Hepatocyte (in vitro differentiated cells): Measurements from ENCODE around the gene TMEFF1. TPM values are rescaled to one million over a fixed set of nuclear protein-coding genes. Genes with fewer than 3 reads are reported as not detected.

Experiments used
- DNase-seq: peaks from one replicate; pipeline ENCODE4 v3.0.0-alpha.2; 2016; ENCODE audit warnings: low spot score
- H2AFZ ChIP-seq: fragments of 200-600 bp; sonication (generic); 2 replicates; pipeline ENCODE4 v1.6.0; 2016; ENCODE audit warnings: antibody characterized with exemption, mild to moderate bottlenecking
- H3K27ac ChIP-seq: fragments of 200-600 bp; sonication (generic); 2 replicates; pipeline ENCODE4 v1.5.1; 2016; ENCODE audit warnings: mild to moderate bottlenecking
- H3K27me3 ChIP-seq: fragments of 200-600 bp; sonication (generic); 2 replicates; pipeline ENCODE4 v1.6.1; 2016
- H3K36me3 ChIP-seq: fragments of 200-600 bp; sonication (generic); replicated peaks from 2 replicates; pipeline ENCODE4 v1.5.1; 2016; ENCODE audit warnings: low read depth; ENCODE audit not compliant: insufficient read depth
- H3K4me1 ChIP-seq: fragments of 200-600 bp; sonication (generic); 2 replicates; pipeline ENCODE4 v1.5.1; 2016; ENCODE audit warnings: mild to moderate bottlenecking, moderate library complexity; ENCODE audit not compliant: insufficient read depth
- H3K4me2 ChIP-seq: fragments of 200-600 bp; sonication (generic); 2 replicates; pipeline ENCODE4 v1.6.0; 2016
- H3K4me3 ChIP-seq: fragments of 200-600 bp; sonication (generic); 2 replicates; pipeline ENCODE4 v1.5.1; 2016; ENCODE audit warnings: mild to moderate bottlenecking
- H3K79me2 ChIP-seq: fragments of 200-600 bp; sonication (generic); 2 replicates; pipeline ENCODE4 v1.6.0; 2017; ENCODE audit warnings: mild to moderate bottlenecking
- H3K9me2 ChIP-seq: fragments of 200-600 bp; sonication (generic); replicated peaks from 2 replicates; pipeline ENCODE4 v1.6.0; 2017; ENCODE audit warnings: mild to moderate bottlenecking; ENCODE audit not compliant: insufficient read depth
- H3K9me3 ChIP-seq: fragments of 200-600 bp; sonication (generic); 2 replicates; pipeline ENCODE4 v1.5.1; 2016; ENCODE audit warnings: low read depth, mild to moderate bottlenecking
- H4K20me1 ChIP-seq: fragments of 200-600 bp; sonication (generic); 2 replicates; pipeline ENCODE4 v1.6.0; 2016; ENCODE audit warnings: mild to moderate bottlenecking; ENCODE audit not compliant: insufficient read depth, poor library complexity, severe bottlenecking
- EZH2 ChIP-seq: fragments of 200-600 bp; sonication (generic); IDR thresholded peaks from 2 replicates; pipeline ENCODE4 v1.6.1; 2016; ENCODE audit warnings: antibody characterized with exemption, mild to moderate bottlenecking, borderline replicate concordance
- EZH2phosphoT487 ChIP-seq: fragments of 200-600 bp; sonication (generic); IDR thresholded peaks from one replicate; pipeline ENCODE4 v1.6.1; 2018; ENCODE audit warnings: antibody characterized with exemption, mild to moderate bottlenecking, low read depth, moderate library complexity; ENCODE audit not compliant: unreplicated experiment, severe bottlenecking
- WGBS: methylation state at CpG from one replicate; pipeline ENCODE4 v1.1.6; 2016; ENCODE audit warnings: low lambda C conversion rate; ENCODE audit errors: missing lambda C conversion rate; 5-methylcytosine and 5-hydroxymethylcytosine counted together
- polyA plus RNA-seq: library from polyadenylated mRNA; unstranded; fragments of >200 nt; fragmentation: Nextera tagmentation; extraction: Ambion mirVana; gene quantifications from 2 replicates; pipeline ENCODE4 v1.2.1, GENCODE V29; 2016
- total RNA-seq: library from RNA; depleted of rRNA; stranded (reverse); fragments of >200 nt; gene quantifications from 2 replicates; pipeline ENCODE4 v1.2.3, GENCODE V29; 2014
- TF ChIP-seq, protein P1 (sequence below): fragments of 200-600 bp; sonication (generic); IDR thresholded peaks from 2 replicates; pipeline ENCODE4 v1.5.1; 2016; ENCODE audit warnings: antibody characterized with exemption, mild to moderate bottlenecking; ENCODE audit not compliant: poor library complexity

Gene TMEFF1
- total and polyA plus RNA-seq, 2 experiments from 2014 or later = 5.9 to 8.7 TPM

- Histone ChIP-seq H3K4me1 (no peaks in the 10 kb centered on the region), H3K9me2 (no peaks in the 10 kb centered on the region), H3K9me3 (no peaks in the 10 kb centered on the region), H3K4me3 (no peak overlapping the region), H3K27me3 (no peaks in the 10 kb centered on the region), H3K36me3 (no peaks in the 10 kb centered on the region), H4K20me1 (no peaks in the 10 kb centered on the region), H3K79me2 (no peaks in the 10 kb centered on the region), H3K27ac (no peak overlapping the region), H3K4me2 (no peak overlapping the region), H2AFZ (no peak overlapping the region)
- WGBS = 83% methylated on average over 6 of the region's 6 CpGs
- TF ChIP-seq EZH2 = no peak
- TF ChIP-seq EZH2phosphoT487 = no peak
- TF ChIP-seq, protein P1, sequence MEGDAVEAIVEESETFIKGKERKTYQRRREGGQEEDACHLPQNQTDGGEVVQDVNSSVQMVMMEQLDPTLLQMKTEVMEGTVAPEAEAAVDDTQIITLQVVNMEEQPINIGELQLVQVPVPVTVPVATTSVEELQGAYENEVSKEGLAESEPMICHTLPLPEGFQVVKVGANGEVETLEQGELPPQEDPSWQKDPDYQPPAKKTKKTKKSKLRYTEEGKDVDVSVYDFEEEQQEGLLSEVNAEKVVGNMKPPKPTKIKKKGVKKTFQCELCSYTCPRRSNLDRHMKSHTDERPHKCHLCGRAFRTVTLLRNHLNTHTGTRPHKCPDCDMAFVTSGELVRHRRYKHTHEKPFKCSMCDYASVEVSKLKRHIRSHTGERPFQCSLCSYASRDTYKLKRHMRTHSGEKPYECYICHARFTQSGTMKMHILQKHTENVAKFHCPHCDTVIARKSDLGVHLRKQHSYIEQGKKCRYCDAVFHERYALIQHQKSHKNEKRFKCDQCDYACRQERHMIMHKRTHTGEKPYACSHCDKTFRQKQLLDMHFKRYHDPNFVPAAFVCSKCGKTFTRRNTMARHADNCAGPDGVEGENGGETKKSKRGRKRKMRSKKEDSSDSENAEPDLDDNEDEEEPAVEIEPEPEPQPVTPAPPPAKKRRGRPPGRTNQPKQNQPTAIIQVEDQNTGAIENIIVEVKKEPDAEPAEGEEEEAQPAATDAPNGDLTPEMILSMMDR = no peak
- no peak for DNase-seq
These were observed 124.3 kb downstream of the TMEFF1 start for GRCh38 chr9:100597236-100597635.

DNA sequence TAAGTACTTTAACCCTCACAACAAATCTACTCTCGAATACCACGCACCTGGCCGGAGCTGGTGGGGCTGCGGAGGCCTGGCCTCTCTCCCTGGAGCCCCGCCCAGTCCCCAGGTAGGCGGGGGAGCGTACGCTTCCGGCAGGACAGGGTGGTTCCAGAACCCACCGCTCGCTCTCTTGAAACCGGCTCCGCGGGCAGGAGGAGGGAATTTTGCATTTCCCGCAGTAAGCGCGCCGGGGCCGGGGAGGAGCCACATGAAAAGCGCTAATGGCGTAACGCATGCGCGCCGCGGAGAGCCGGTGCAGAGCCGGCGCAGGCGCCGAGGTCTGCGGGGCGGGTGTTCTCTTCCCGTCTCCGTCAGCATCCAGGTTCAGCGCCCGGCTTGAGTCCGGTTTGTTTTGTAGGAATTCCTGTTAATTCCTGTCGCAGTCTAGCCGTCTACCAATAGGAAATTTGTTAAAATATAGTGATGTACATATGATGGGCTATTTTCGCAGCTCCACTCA lies 125.7 kb downstream of the TMEFF1 start:
- no peak for TF ChIP-seq EZH2
- no peak for TF ChIP-seq EZH2phosphoT487
- TF ChIP-seq, protein P1 = no peak

GRCh38 chr9:100600521-100601079 lies 127.7 kb downstream of the TMEFF1 start:
- no peak for DNase-seq
- Histone ChIP-seq H4K20me1 (no peaks in the 10 kb centered on the region), H3K9me3 (no peaks in the 10 kb centered on the region), H3K27me3 (no peaks in the 10 kb centered on the region), H3K4me1 (no peaks in the 10 kb centered on the region), H3K36me3 (no peaks in the 10 kb centered on the region), H3K27ac (no peak overlapping the region), H2AFZ (no peak overlapping the region), H3K4me2 (no peak overlapping the region), H3K9me2 (no peaks in the 10 kb centered on the region), H3K79me2 (no peaks in the 10 kb centered on the region), H3K4me3 (no peak overlapping the region)
- TF ChIP-seq EZH2phosphoT487 (no peak), EZH2 (no peak)
- WGBS = 80% methylated on average over 7 of the region's 7 CpGs

More for the DNA sequence above, 125.7 kb downstream of the TMEFF1 start:
- no peaks in the 10 kb centered on the region for H3K79me2 ChIP-seq
- DNase-seq = peak; percentile 94
- H3K9me2 ChIP-seq = no peaks in the 10 kb centered on the region
- H3K4me1 ChIP-seq = no peaks in the 10 kb centered on the region
- peak overlapping the region; percentile 88 for H3K4me2 ChIP-seq
- H2AFZ ChIP-seq = peak overlapping the region; percentile 96
- H3K9me3 ChIP-seq = no peaks in the 10 kb centered on the region
- H3K36me3 ChIP-seq = no peaks in the 10 kb centered on the region
- peak overlapping the region; percentile 22 for H3K4me3 ChIP-seq
- no peaks in the 10 kb centered on the region for H3K27me3 ChIP-seq
- no peaks in the 10 kb centered on the region for H4K20me1 ChIP-seq
- H3K27ac ChIP-seq = peak overlapping the region; percentile 55
- 2% methylated on average over 41 of the region's 41 CpGs for WGBS

DNA sequence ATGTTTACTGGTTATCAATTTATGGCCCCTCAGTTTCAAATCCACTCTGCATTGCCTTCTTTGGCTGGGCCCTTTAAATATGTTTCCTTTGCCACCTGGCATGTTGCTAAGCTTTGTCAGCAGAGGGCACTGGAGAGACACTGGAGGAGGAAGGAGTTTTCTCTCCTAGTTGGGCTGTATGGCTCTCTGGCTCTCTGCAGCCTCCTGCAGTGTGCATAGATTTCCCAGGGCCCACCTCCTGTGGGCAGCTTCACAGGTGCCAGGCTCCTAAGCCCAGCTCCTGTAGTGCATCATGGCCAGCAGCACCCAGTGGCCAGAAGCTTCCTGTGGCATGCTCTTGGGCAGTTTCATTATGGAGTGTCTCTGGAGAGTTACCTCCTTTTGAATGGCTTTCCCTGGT lies 128.3 kb downstream of the TMEFF1 start:
- Histone ChIP-seq H3K36me3 (no peaks in the 10 kb centered on the region), H3K4me2 (no peak overlapping the region), H3K9me2 (no peaks in the 10 kb centered on the region), H2AFZ (no peak overlapping the region), H3K4me3 (no peak overlapping the region), H3K9me3 (no peaks in the 10 kb centered on the region), H3K27ac (no peak overlapping the region), H4K20me1 (no peaks in the 10 kb centered on the region), H3K27me3 (no peaks in the 10 kb centered on the region), H3K79me2 (no peaks in the 10 kb centered on the region), H3K4me1 (no peaks in the 10 kb centered on the region)
- no peak for TF ChIP-seq EZH2phosphoT487
- TF ChIP-seq, protein P1 = peak; percentile 56
- no peak for TF ChIP-seq EZH2
- DNase-seq = peak; percentile 79
